ENCODE results near the gene TMTC2. TPM values are rescaled to one million over a fixed set of nuclear protein-coding genes. Genes with fewer than 3 reads are reported as not detected.

Gene TMTC2
- total RNA-seq, 2 donors from 2014 or later = 4.7 to 9.0 TPM

GRCh38 chr12:83168751-83169150 lies 482.0 kb downstream of the TMTC2 start:
- no peak overlapping the region for H3K4me3 Mint-ChIP-seq
- H3K36me3 Mint-ChIP-seq (ENCODE audit: insufficient read depth in 2 of 2) = no peaks in the 10 kb centered on the region
- ATAC-seq (replicated peaks in 1 of 2) (no peak), DNase-seq (no peak)
- no peaks in the 10 kb centered on the region for H3K4me1 Mint-ChIP-seq (ENCODE audit: low read depth)
- no peak overlapping the region for H3K27ac Mint-ChIP-seq
- no peaks in the 10 kb centered on the region for H3K9me3 Mint-ChIP-seq
- H3K27me3 Mint-ChIP-seq (ENCODE audit: low read depth) = no peaks in the 10 kb centered on the region

- ATAC-seq (replicated peaks in 1 of 2) (no peak), DNase-seq (no peak)
- Mint-ChIP-seq H3K27me3 (ENCODE audit: low read depth) (no peaks in the 10 kb centered on the region), H3K9me3 (peaks cover 0 to 2% of the 10 kb centered on the region in 2 donors), H3K4me1 (ENCODE audit: low read depth) (no peaks in the 10 kb centered on the region), H3K36me3 (ENCODE audit: insufficient read depth in 2 of 2) (peaks cover 0 to 2% of the 10 kb centered on the region in 2 donors), H3K4me3 (no peak overlapping the region), H3K27ac (no peak overlapping the region)
Measured at GRCh38 chr12:83172441-83172840, 485.7 kb downstream of the TMTC2 start.

GRCh38 chr12:83172866-83173649 lies 486.4 kb downstream of the TMTC2 start:
- Mint-ChIP-seq H3K27ac (no peak overlapping the region), H3K27me3 (ENCODE audit: low read depth) (no peaks in the 10 kb centered on the region), H3K4me1 (ENCODE audit: low read depth) (no peaks in the 10 kb centered on the region)

GRCh38 chr12:83179999-83180398 lies 493.3 kb downstream of the TMTC2 start:
- H3K27ac Mint-ChIP-seq = no peak overlapping the region
- peaks cover 0 to 2% of the 10 kb centered on the region in 2 donors for H3K36me3 Mint-ChIP-seq (ENCODE audit: insufficient read depth in 2 of 2)
- peaks cover 0 to 2% of the 10 kb centered on the region in 2 donors for H3K9me3 Mint-ChIP-seq
- DNase-seq (no peak), ATAC-seq (replicated peaks in 1 of 2) (no peak)
- no peaks in the 10 kb centered on the region for H3K27me3 Mint-ChIP-seq (ENCODE audit: low read depth)
- H3K4me3 Mint-ChIP-seq = no peak overlapping the region
- no peaks in the 10 kb centered on the region for H3K4me1 Mint-ChIP-seq (ENCODE audit: low read depth)

More at GRCh38 chr12:83172866-83173649, 486.4 kb downstream of the TMTC2 start:
- H3K9me3 Mint-ChIP-seq = peaks cover 0 to 2% of the 10 kb centered on the region in 2 donors
- DNase-seq (no peak), ATAC-seq (replicated peaks in 1 of 2) (no peak)
- peaks cover 0 to 2% of the 10 kb centered on the region in 2 donors for H3K36me3 Mint-ChIP-seq (ENCODE audit: insufficient read depth in 2 of 2)
- no peak overlapping the region for H3K4me3 Mint-ChIP-seq

- Mint-ChIP-seq H3K4me1 (ENCODE audit: low read depth) (no peaks in the 10 kb centered on the region), H3K4me3 (no peak overlapping the region), H3K27ac (no peak overlapping the region), H3K9me3 (no peaks in the 10 kb centered on the region), H3K36me3 (ENCODE audit: insufficient read depth in 2 of 2) (no peaks in the 10 kb centered on the region), H3K27me3 (ENCODE audit: low read depth) (no peaks in the 10 kb centered on the region)
- DNase-seq = no peak
- no peak for ATAC-seq (replicated peaks in 1 of 2)
Measured at GRCh38 chr12:83181074-83181473, 494.4 kb downstream of the TMTC2 start.

GRCh38 chr12:83183132-83183531 lies 496.4 kb downstream of the TMTC2 start:
- H3K4me3 Mint-ChIP-seq = no peak overlapping the region
- H3K36me3 Mint-ChIP-seq (ENCODE audit: insufficient read depth in 2 of 2) = no peaks in the 10 kb centered on the region
- no peak overlapping the region for H3K27ac Mint-ChIP-seq
- ATAC-seq (replicated peaks in 1 of 2) (no peak), DNase-seq (no peak)
- H3K27me3 Mint-ChIP-seq (ENCODE audit: low read depth) = no peaks in the 10 kb centered on the region
- no peaks in the 10 kb centered on the region for H3K9me3 Mint-ChIP-seq
- no peaks in the 10 kb centered on the region for H3K4me1 Mint-ChIP-seq (ENCODE audit: low read depth)
